GM21390 (cell line): ENCODE measurements around the gene CPNE8.

Experiments used
- ATAC-seq: cut with Tn5 transposase; IDR thresholded peaks from one replicate; pipeline ENCODE4 v1.9.1; 2021; ENCODE audit not compliant: unreplicated experiment

Gene CPNE8

DNA sequence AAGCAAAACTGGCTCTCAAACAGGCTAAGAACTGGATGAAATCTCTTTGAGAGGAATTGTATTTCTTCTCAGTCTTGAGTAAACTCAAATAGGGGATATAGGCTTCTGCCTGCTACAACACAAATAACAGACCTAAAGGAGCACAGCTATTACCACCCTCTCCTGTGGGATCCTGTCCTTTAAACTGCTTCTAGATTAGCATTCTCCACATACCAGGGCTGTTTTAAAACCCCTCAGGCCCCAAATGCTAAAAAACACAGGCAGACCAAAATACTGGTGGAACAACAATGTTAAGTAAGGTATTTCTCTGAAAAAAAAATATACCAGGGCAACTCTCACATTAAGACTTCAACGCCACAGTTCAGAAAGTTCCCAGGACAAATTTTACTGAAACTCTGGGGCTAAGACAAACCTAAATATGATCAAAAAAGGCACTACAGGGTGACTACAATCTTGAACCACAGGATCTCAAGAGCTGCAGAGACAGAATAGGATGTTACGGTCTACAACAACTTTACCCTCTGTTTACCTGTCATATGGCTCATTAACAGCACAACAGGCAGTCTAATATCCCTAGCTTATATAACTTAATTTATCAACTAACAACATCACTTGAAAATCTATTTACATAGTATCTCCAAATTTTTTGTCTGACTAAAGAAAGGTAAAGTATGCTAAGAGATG is 7.2 kb downstream of the CPNE8 start:
- ATAC-seq = no peak

- no peak for ATAC-seq
Observed at GRCh38 chr12:38895446-38895845, 9.9 kb downstream of the CPNE8 start.

DNA sequence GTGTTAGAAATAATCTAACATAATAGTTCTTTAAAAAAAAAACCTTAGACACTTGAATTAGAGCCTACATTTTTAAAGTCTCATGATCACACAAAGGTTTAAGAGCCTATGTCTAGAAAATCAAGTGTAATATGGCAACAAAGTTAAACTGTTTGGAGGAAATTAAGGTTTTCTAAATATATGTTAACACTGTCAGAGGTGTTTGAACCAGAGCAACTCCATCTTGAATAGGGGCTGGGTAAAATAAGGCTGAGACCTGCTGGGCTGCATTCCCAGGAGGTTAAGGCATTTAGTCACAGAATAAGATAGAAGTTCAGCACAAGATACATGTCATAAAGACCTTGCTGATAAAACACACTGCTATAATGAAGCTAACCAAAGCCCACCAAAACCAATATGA is 12.4 kb downstream of the CPNE8 start:
- no peak for ATAC-seq

- ATAC-seq = peak; percentile 73
Observed at GRCh38 chr12:38892087-38892786, 13.2 kb downstream of the CPNE8 start.

DNA sequence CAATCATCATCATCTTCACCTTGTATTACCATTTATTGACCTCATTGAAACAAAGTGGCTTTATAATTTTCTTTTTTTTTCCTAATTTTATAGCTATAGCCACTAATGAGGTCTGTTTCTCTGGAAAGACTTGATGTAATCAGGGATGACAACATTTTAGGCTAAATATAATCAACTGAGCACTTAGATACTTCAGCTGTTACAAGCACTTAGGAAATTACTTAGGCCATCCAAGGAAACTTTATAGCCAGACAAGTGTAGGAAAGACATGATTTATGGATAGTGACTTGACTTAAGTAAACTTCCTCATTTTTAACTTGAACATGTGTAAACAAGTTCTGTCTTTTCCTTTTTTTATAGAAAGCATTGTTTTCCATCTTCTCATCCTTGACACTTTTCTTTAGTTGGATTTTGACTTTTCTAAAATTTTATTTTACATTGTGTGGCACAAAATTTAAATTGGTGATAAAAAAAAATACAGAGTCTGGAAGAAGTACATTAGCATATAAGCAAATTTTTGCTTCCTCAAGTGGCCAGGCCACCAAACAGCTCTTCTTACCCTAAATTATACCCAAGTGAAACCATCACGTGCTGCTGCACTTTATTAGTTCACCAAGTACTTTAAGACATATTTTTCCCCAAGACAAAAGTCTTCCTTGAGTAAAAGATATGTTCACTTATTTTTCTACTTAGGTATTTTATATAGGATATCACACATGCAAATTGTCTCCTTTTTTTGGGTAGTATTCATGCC is 15.1 kb downstream of the CPNE8 start:
- ATAC-seq = no peak

GRCh38 chr12:38889297-38889815 is 16.0 kb downstream of the CPNE8 start:
- no peak for ATAC-seq

DNA sequence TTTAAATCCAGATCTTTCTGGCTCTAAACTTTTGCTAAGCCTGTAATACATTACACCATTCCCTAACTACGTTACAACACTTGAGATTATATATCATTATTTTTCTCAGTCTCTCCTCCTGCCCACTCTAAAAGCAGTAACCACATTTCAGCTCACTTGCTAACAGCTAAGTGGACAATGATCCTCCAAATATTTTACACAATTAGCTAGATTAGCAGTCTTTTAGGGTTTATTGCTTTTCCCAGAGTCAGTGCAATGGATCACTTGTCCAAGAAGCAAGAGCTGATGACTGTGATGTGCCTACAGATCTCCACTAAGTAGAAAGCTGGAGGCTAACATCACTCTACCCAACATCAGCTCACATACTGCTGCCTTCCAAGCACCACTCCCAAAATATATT is 17.6 kb downstream of the CPNE8 start:
- no peak for ATAC-seq

- ATAC-seq = no peak
Observed at GRCh38 chr12:38886931-38887330, 18.5 kb downstream of the CPNE8 start.

GRCh38 chr12:38886064-38886463 is 19.3 kb downstream of the CPNE8 start:
- ATAC-seq = no peak

- no peak for ATAC-seq
Observed at GRCh38 chr12:38884666-38885065, 20.7 kb downstream of the CPNE8 start.

- ATAC-seq = no peak
Observed at GRCh38 chr12:38883629-38884134, 21.7 kb downstream of the CPNE8 start.

GRCh38 chr12:38880288-38880687 is 25.1 kb downstream of the CPNE8 start:
- ATAC-seq = no peak

DNA sequence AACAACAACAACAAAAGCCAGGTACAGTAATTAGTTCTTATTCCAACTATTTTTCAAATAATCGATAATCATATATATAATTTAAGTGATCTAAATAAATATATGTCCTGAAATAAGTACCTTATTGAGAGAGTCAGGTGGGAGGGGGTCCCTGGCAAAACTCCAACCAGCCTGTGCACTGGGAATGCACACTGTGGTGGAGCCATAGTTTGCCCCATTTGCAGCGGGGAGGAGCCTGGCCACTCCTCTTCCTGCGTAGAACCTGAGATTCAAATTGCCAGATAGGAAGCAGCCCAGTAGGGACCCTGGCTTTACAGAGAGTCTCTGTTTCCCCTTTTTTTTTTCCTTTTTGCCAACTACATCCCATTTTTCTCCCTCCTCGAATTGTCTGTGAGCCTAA is 26.4 kb downstream of the CPNE8 start:
- no peak for ATAC-seq

- no peak for ATAC-seq
Observed at GRCh38 chr12:38878333-38878705, 27.1 kb downstream of the CPNE8 start.

DNA sequence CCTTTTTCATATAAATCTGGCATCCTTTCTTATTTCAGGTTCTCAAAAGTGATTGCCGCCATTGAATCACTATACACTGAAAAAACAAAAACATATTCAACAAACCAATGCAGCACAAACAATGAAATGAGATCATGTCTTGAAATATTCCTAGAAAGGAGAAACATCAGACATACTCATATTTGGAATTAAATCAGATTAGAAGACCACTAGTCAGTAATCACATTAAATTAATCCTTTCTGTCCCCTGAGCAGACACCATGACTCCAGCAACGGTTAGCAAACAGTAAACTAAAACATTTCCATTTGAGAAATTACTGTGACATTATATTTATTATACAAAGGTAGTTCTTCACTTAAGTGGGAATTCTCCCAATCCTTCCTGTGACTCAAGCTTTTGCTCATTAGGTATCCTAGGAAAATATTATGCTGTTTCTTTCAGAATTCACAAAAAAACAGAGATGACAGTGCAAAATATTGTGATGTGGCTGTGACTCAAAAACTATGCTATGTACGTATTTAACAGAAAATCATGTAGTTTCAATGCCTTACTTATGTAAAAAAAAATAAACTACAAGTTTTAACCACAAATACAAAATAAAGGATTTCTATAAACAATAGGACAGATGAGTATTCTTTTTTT is 29.7 kb downstream of the CPNE8 start:
- no peak for ATAC-seq

- no peak for ATAC-seq
Observed at GRCh38 chr12:38872561-38872960, 32.8 kb downstream of the CPNE8 start.

GRCh38 chr12:38872156-38872555 is 33.2 kb downstream of the CPNE8 start:
- ATAC-seq = no peak

DNA sequence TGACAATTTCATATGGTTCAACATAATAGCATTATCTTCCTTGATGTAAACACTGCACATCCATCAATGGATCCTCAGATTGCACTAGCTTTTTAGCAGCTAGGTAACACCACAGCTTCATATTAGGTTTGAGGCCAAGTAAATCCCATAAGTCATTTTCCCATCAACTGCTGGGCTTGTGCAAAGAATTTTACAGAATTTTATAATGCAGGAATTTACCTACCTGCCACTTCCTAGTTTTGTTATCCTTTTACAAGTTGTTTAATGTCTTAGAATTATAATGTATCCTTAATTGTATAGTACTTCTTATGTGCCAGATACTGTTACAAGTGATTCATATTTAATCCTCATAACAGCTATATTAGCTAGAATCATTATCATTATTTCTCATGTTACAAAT is 36.4 kb downstream of the CPNE8 start:
- no peak for ATAC-seq

DNA sequence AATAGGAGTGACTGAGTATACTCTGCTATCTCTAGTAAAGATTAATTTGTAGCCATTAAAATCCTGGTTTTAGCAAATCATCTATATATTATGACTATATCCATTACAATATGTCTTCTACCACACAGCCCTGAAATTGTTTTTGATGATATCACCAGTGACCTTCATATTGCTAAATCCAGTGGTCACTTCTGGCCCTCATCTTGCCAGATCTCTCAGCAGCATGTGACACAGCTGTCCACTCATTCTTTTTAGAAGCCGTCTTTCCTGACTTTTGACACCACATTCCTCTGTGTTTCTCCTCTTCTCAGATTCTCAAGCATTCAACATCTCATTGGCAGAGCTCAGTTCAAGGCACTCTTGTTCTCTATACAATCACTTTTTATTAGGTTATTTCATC is 54.9 kb downstream of the CPNE8 start:
- no peak for ATAC-seq

GRCh38 chr12:38847247-38847646 is 58.1 kb downstream of the CPNE8 start:
- ATAC-seq = no peak

DNA sequence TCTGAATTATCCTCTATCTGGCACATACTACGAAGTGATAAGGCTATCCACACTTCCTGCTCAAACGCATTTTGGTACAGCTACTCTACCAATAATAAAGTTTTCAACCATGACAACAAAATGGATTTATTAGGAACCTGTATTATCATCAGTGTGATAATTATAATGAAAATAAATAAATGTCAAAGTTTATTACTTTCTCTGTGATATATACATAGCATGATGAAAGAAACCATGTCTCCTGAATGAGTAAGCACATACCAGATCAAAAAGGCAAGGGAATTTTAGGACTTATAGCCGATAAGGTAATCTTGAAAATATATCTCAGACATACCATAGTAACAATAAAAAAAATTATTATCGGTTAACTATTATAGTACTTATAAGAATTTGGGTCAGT is 61.1 kb downstream of the CPNE8 start:
- no peak for ATAC-seq
